ENCODE data around the gene TM7SF2.
"Not testable (repeated sequence)": the region's sequence is repeated elsewhere in the genome, so short reads cannot be mapped to it uniquely, and the experiment has no call there.

TM7SF2 gene

DNA sequence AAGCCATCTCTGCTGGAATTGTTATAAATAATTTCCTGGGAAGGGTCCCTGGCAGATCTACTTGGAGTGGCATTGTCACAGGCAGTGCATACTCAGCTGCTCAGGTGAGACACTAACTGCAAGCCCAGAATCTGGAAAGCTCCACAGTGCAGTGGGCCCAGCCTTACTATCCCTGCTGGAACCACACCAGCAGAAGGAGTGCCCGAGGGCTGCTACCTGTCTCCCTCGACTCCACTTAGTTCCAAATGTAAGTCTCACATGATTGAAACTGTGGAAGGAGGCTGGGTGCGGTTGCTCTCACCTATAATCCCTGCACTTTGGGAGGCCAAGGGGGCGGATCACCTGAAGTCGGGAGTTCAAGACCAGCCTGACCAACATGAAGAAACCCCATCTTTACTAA, 37.0 kb downstream of the TM7SF2 start:
- no peak overlapping the region for H3K4me3 ChIP-seq (ENCODE audit: low read length in 2 of 2)
- H3K4me1 ChIP-seq (ENCODE audit: control insufficient read depth, insufficient read depth, low read length): peaks cover 5% of the 10 kb centered on the region
- no peak overlapping the region for H3K9ac ChIP-seq (ENCODE audit: low read length in 2 of 2)
- no peaks in the 10 kb centered on the region for H3K9me3 ChIP-seq (ENCODE audit: control insufficient read depth in 2 of 2, low read length in 2 of 2)
- no peak overlapping the region for H3K27ac ChIP-seq (ENCODE audit: low read length)
- H3K27me3 ChIP-seq (ENCODE audit: control insufficient read depth in 1 of 2, insufficient read depth in 2 of 2, low read length in 2 of 2): peaks cover 2 to 4% of the 10 kb centered on the region in 2 donors
- H3K36me3 ChIP-seq (ENCODE audit: control insufficient read depth in 2 of 2, insufficient read depth in 2 of 2, low read length in 2 of 2): no peaks in the 10 kb centered on the region

DNA sequence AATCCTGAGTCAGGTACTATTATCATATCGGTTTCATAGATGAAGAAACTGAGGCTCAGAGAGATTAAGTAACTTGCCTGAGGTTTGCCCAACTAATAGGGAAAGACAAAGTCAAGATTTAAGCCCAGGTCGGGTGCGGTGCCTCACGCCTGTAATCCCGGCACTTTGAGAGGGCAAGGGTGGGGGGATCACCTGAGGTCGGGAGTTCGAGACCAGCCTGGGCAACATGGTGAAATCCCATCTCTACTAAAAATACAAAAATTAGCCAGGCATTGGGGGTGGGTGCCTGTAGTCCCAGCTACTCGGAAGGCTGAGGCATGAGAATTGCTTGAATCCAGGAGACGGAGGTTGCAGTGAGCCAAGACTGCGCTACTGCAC, 38.4 kb downstream of the TM7SF2 start:
- H3K4me3 ChIP-seq (ENCODE audit: low read length in 2 of 2); H3K27ac ChIP-seq (ENCODE audit: low read length); H3K9me3 ChIP-seq (ENCODE audit: control insufficient read depth in 2 of 2, low read length in 2 of 2); H3K9ac ChIP-seq (ENCODE audit: low read length in 2 of 2); H3K36me3 ChIP-seq (ENCODE audit: control insufficient read depth in 2 of 2, insufficient read depth in 2 of 2, low read length in 2 of 2); H3K4me1 ChIP-seq (ENCODE audit: control insufficient read depth, insufficient read depth, low read length); H3K27me3 ChIP-seq (ENCODE audit: control insufficient read depth in 1 of 2, insufficient read depth in 2 of 2, low read length in 2 of 2): not testable (repeated sequence)

DNA sequence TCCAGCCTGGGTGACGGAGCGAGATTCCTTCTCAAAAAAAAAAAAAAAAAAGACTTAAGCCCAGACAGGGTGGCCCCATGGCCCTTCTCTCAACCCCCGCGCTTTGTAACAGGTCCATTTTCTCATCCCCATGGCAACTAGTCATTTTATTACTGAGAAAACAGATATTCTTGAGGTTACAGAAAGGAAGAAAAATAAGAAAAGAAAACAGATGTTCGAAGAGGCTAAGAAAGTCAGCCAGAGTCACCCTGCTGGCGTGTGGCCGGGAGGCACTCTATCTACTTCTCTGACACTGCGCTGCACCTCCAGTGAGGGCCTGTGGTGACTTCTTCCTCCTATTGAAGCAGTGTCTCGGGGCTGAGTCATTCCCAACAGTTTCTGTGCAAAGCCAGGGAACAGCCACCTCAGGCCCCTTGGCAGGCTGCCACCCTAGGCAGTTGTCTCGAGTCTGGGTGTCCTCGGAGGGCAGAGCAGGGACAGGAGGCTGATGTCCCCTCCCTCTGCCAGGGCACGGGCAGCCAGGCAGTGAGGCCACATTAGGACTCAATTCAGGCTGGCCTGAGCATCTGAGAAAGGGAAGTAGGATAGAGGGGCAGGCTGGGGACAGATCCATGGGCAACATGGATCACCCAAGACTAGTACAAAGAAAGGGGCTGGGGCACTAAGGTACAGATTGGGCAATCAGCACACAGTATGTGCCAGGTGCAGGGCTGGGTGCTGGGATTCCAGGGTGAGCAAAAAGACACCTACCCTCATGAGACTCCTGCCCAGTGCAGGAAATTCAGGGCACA, 39.0 kb downstream of the TM7SF2 start:
- Histone ChIP-seq H3K27ac (ENCODE audit: low read length) (no peak overlapping the region), H3K4me3 (ENCODE audit: low read length in 2 of 2) (no peak overlapping the region), H3K9ac (ENCODE audit: low read length in 2 of 2) (no peak overlapping the region), H3K4me1 (ENCODE audit: control insufficient read depth, insufficient read depth, low read length) (peaks cover 5% of the 10 kb centered on the region), H3K36me3 (ENCODE audit: control insufficient read depth in 2 of 2, insufficient read depth in 2 of 2, low read length in 2 of 2) (no peaks in the 10 kb centered on the region), H3K9me3 (ENCODE audit: control insufficient read depth in 2 of 2, low read length in 2 of 2) (no peaks in the 10 kb centered on the region), H3K27me3 (ENCODE audit: control insufficient read depth in 1 of 2, insufficient read depth in 2 of 2, low read length in 2 of 2) (peaks cover 2 to 4% of the 10 kb centered on the region in 2 donors)

DNA sequence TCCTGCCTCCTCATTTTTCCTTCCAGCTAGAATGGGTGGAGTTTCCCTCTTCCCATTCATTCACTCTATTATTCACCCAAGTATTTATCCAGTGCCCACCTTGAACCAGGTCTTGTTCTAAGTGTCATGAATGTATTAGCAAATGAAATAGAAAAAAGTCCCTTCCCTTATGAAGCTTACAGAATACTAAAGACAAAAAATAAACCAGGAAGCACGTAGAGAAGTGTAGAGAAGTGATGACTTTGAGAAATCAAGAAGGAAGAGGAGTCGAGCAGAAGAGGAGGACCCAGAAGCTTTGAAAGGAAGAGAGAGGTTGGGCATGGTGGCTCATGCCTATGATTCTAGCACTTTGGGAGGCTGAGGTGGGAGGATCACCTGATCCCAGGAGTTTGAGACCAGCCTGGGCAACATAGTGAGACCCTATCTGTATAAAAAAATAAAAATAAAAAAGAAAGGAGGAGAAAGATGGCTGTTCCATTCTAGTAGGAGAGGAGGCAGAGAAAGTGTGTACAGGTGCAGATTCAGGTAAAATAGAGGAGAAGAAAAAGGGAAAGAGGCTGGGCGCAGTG, 39.7 kb downstream of the TM7SF2 start:
- Histone ChIP-seq H3K9ac (ENCODE audit: low read length in 2 of 2) (no peak overlapping the region), H3K4me3 (ENCODE audit: low read length in 2 of 2) (no peak overlapping the region), H3K36me3 (ENCODE audit: control insufficient read depth in 2 of 2, insufficient read depth in 2 of 2, low read length in 2 of 2) (no peaks in the 10 kb centered on the region), H3K27me3 (ENCODE audit: control insufficient read depth in 1 of 2, insufficient read depth in 2 of 2, low read length in 2 of 2) (peaks cover 2 to 3% of the 10 kb centered on the region in 2 donors), H3K4me1 (ENCODE audit: control insufficient read depth, insufficient read depth, low read length) (peaks cover 5% of the 10 kb centered on the region), H3K27ac (ENCODE audit: low read length) (no peak overlapping the region), H3K9me3 (ENCODE audit: control insufficient read depth in 2 of 2, low read length in 2 of 2) (no peaks in the 10 kb centered on the region)

DNA sequence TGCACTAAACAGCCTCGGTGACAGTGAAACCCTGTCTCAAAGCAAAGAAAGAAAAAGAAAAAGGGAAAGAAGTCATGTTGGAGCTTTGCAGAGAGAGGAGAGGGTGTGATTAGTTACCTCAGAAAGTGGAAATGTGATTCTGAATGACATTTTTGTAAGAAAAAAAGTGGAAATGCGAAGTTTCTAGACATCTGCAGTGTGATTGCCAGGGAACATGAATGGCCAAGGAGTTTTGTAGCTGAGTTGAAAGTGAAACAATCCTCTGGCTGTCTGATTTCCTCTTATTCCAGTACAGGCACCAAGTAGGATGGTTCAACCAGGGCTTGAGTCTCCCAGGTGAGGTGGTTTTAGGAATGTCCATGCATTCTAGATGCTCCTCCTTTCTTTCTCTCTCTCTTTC, 40.5 kb downstream of the TM7SF2 start:
- Histone ChIP-seq H3K9me3 (ENCODE audit: control insufficient read depth in 2 of 2, low read length in 2 of 2) (no peaks in the 10 kb centered on the region), H3K4me1 (ENCODE audit: control insufficient read depth, insufficient read depth, low read length) (peaks cover 5% of the 10 kb centered on the region), H3K27ac (ENCODE audit: low read length) (no peak overlapping the region), H3K9ac (ENCODE audit: low read length in 2 of 2) (no peak overlapping the region), H3K27me3 (ENCODE audit: control insufficient read depth in 1 of 2, insufficient read depth in 2 of 2, low read length in 2 of 2) (no peaks in the 10 kb centered on the region), H3K4me3 (ENCODE audit: low read length in 2 of 2) (no peak overlapping the region), H3K36me3 (ENCODE audit: control insufficient read depth in 2 of 2, insufficient read depth in 2 of 2, low read length in 2 of 2) (no peaks in the 10 kb centered on the region)

DNA sequence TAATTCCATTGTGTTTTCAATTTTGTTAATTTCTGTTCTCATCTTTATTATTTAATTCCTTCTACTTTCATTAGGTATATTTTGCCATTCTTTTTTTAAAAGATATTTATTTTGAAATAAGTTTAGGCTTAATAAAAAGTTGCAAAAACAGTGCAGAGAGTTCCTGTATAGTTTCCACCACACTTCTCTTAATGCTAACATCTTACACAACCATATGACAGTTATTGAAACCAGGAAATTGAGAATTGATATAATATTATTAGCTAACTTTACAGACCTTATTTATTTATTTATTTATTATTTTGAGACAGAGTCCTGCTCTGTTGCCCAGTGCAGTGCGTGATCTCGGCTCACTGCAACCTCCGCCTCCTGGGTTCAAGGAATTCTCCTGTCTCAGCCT, 44.6 kb downstream of the TM7SF2 start:
- no peaks in the 10 kb centered on the region for H3K4me1 ChIP-seq (ENCODE audit: control insufficient read depth, insufficient read depth, low read length)
- no peak overlapping the region for H3K9ac ChIP-seq (ENCODE audit: low read length in 2 of 2)
- no peak overlapping the region for H3K27ac ChIP-seq (ENCODE audit: low read length)
- no peak overlapping the region for H3K4me3 ChIP-seq (ENCODE audit: low read length in 2 of 2)
- no peaks in the 10 kb centered on the region for H3K9me3 ChIP-seq (ENCODE audit: control insufficient read depth in 2 of 2, low read length in 2 of 2)
- no peaks in the 10 kb centered on the region for H3K36me3 ChIP-seq (ENCODE audit: control insufficient read depth in 2 of 2, insufficient read depth in 2 of 2, low read length in 2 of 2)
- H3K27me3 ChIP-seq (ENCODE audit: control insufficient read depth in 1 of 2, insufficient read depth in 2 of 2, low read length in 2 of 2): no peaks in the 10 kb centered on the region

DNA sequence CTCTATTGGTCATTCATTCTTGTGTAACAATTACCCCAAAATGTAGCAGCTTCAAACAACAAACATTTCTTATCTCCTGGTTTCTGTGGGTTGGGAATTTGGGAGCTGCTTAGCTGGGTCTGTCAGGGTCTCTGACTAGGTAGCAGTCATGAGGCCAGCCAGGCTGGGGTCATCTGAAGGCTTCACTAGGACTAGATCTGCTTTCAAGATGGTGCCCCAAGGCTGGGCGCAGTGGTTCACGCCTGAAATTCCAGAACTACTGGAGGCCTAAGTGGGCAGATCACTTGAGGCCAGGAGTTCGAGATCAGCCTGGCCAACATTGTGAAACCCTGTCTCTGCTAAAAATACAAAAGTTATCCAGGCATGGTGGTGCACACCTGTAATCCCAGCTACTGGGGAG, 45.3 kb downstream of the TM7SF2 start:
- Histone ChIP-seq H3K9ac (ENCODE audit: low read length in 2 of 2) (no peak overlapping the region), H3K27me3 (ENCODE audit: control insufficient read depth in 1 of 2, insufficient read depth in 2 of 2, low read length in 2 of 2) (no peaks in the 10 kb centered on the region), H3K27ac (ENCODE audit: low read length) (no peak overlapping the region), H3K4me1 (ENCODE audit: control insufficient read depth, insufficient read depth, low read length) (no peaks in the 10 kb centered on the region), H3K9me3 (ENCODE audit: control insufficient read depth in 2 of 2, low read length in 2 of 2) (no peaks in the 10 kb centered on the region), H3K36me3 (ENCODE audit: control insufficient read depth in 2 of 2, insufficient read depth in 2 of 2, low read length in 2 of 2) (no peaks in the 10 kb centered on the region), H3K4me3 (ENCODE audit: low read length in 2 of 2) (no peak overlapping the region)

DNA sequence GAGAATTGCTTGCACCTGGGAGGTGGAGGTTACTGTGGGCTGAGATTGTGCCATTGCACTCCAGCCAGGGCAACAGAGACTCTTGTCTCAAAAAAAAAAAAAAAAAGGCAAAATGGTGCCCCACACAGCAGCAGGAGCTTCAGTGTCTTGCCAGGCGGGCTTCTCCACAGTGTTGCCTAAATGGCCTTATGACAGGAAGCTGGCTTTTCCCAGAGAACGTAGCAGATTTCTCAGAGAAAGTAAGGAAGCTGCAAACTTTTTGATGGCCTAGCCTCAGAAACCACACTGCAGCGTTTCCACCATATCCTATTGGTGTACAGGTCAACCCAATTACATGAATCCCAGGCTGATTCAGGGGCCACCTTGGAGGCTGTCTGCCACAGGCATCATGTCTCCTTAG, 45.7 kb downstream of the TM7SF2 start:
- Histone ChIP-seq H3K9ac (ENCODE audit: low read length in 2 of 2) (no peak overlapping the region), H3K27me3 (ENCODE audit: control insufficient read depth in 1 of 2, insufficient read depth in 2 of 2, low read length in 2 of 2) (no peaks in the 10 kb centered on the region), H3K4me1 (ENCODE audit: control insufficient read depth, insufficient read depth, low read length) (no peaks in the 10 kb centered on the region), H3K27ac (ENCODE audit: low read length) (no peak overlapping the region), H3K36me3 (ENCODE audit: control insufficient read depth in 2 of 2, insufficient read depth in 2 of 2, low read length in 2 of 2) (no peaks in the 10 kb centered on the region), H3K9me3 (ENCODE audit: control insufficient read depth in 2 of 2, low read length in 2 of 2) (no peaks in the 10 kb centered on the region), H3K4me3 (ENCODE audit: low read length in 2 of 2) (no peak overlapping the region)

DNA sequence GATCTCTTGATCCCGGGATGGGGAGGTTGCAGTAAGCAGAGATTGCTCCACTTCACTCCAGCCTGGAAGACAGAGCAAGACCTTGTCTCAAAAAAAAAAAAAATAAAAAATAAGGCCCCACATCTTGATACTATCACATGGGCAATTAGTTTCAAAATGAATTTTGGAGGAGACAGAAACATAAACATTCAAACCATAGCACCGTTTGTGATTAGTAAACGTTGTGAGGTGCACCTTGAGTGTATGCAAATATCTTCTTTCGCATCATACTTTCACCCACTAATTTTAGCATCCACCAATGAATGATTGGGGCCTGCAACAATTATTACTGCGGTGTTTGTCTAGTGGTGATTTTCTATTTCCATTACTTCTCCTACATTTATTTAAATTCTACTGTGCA, 47.3 kb downstream of the TM7SF2 start:
- H3K27me3 ChIP-seq (ENCODE audit: control insufficient read depth in 1 of 2, insufficient read depth in 2 of 2, low read length in 2 of 2): no peaks in the 10 kb centered on the region
- H3K9ac ChIP-seq (ENCODE audit: low read length in 2 of 2): no peak overlapping the region
- H3K4me1 ChIP-seq (ENCODE audit: control insufficient read depth, insufficient read depth, low read length): no peaks in the 10 kb centered on the region
- H3K36me3 ChIP-seq (ENCODE audit: control insufficient read depth in 2 of 2, insufficient read depth in 2 of 2, low read length in 2 of 2): no peaks in the 10 kb centered on the region
- H3K9me3 ChIP-seq (ENCODE audit: control insufficient read depth in 2 of 2, low read length in 2 of 2): no peaks in the 10 kb centered on the region
- no peak overlapping the region for H3K4me3 ChIP-seq (ENCODE audit: low read length in 2 of 2)
- H3K27ac ChIP-seq (ENCODE audit: low read length): no peak overlapping the region

DNA sequence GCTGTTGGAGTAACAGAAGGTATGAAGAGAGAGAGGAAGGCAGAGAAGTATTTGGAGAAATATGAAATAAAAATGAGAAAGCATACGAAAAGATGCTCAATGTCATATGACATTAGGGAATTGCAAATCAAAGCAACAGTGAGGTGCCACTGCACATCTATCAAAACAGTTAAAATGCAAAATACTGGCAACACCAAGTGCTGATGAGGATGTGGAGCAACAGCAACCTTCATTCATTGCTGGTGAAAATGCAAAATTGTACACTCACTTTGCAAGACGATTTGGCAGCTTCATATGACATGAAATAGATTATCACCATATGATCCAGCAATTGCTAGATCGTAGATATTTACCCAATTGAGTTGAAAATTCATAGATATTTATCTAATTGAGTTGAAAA, 49.0 kb downstream of the TM7SF2 start:
- no peaks in the 10 kb centered on the region for H3K27me3 ChIP-seq (ENCODE audit: control insufficient read depth in 1 of 2, insufficient read depth in 2 of 2, low read length in 2 of 2)
- H3K4me3 ChIP-seq (ENCODE audit: low read length in 2 of 2): no peak overlapping the region
- H3K36me3 ChIP-seq (ENCODE audit: control insufficient read depth in 2 of 2, insufficient read depth in 2 of 2, low read length in 2 of 2): no peaks in the 10 kb centered on the region
- H3K9ac ChIP-seq (ENCODE audit: low read length in 2 of 2): no peak overlapping the region
- no peaks in the 10 kb centered on the region for H3K4me1 ChIP-seq (ENCODE audit: control insufficient read depth, insufficient read depth, low read length)
- no peak overlapping the region for H3K27ac ChIP-seq (ENCODE audit: low read length)
- no peaks in the 10 kb centered on the region for H3K9me3 ChIP-seq (ENCODE audit: control insufficient read depth in 2 of 2, low read length in 2 of 2)

DNA sequence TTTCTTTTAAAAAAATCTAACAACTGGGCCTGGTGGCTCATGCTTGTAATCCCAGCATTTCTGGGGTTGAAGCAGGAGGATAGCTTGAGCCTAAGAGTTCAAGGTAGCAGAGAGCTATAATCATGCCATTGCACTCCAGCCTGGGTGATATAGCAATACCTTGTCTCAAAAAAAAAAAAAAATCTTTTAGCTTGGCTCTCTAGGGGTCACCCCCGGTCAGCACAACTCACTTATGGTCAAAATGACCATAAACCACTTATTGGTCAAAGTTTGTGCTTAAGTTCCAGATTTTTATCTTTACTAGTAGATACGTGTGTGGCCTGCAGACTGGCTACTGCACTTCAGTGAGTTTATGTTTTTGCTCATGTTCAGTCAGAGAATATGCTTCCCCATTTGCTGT, 52.0 kb downstream of the TM7SF2 start:
- no peaks in the 10 kb centered on the region for H3K27me3 ChIP-seq (ENCODE audit: control insufficient read depth in 1 of 2, insufficient read depth in 2 of 2, low read length in 2 of 2)
- no peak overlapping the region for H3K4me3 ChIP-seq (ENCODE audit: low read length in 2 of 2)

More for the DNA sequence above, 52.0 kb downstream of the TM7SF2 start:
- H3K27ac ChIP-seq (ENCODE audit: low read length): no peak overlapping the region
- no peaks in the 10 kb centered on the region for H3K36me3 ChIP-seq (ENCODE audit: control insufficient read depth in 2 of 2, insufficient read depth in 2 of 2, low read length in 2 of 2)
- no peaks in the 10 kb centered on the region for H3K9me3 ChIP-seq (ENCODE audit: control insufficient read depth in 2 of 2, low read length in 2 of 2)
- H3K9ac ChIP-seq (ENCODE audit: low read length in 2 of 2): no peak overlapping the region
- H3K4me1 ChIP-seq (ENCODE audit: control insufficient read depth, insufficient read depth, low read length): no peaks in the 10 kb centered on the region

Measured in stomach smooth muscle (tissue), 2 donors.